K562 (cell line): ENCODE measurements around the gene CISTR. TPM values are rescaled to one million over a fixed set of nuclear protein-coding genes. Genes with fewer than 3 reads are reported as not detected.

Source experiments
- HMG20B ChIP-seq: fragments of 250-450 bp; sonication (Bioruptor Pico); IDR thresholded peaks from 2 replicates; pipeline ENCODE4 v1.5.0; 2021; ENCODE audit warnings: mild to moderate bottlenecking
- HNRNPH1 ChIP-seq: fragments of 200-400 bp; formaldehyde crosslinking; optimal IDR thresholded peaks from 2 replicates; pipeline ENCODE3; 2017; ENCODE audit warnings: low read depth, mild to moderate bottlenecking, low read length, moderate library complexity
- KDM4B ChIP-seq, 2 experiments: fragments of 450-650 bp in 1 of 2; sonication (generic) in 1 of 2; IDR thresholded peaks; 2 replicates each; pipeline ENCODE4 v1.6.1; 2016 to 2017; ENCODE audit warnings: borderline replicate concordance in 2 of 2, antibody characterized with exemption in 1 of 2, low read depth in 1 of 2, mild to moderate bottlenecking in 1 of 2
- RHOXF2B ChIP-seq: fragments of 250-450 bp; sonication (Bioruptor Pico); conservative IDR thresholded peaks from 2 replicates; pipeline ENCODE4 v1.5.1; 2021
- SAFB ChIP-seq: fragments of 200-400 bp; formaldehyde crosslinking; IDR thresholded peaks from 2 replicates; pipeline ENCODE4 v1.6.1; 2017; ENCODE audit warnings: low read depth, low read length, borderline replicate concordance
- SMC3 ChIP-seq: conservative IDR thresholded peaks from 2 replicates; pipeline ENCODE4 v1.6.1; 2011; ENCODE audit warnings: low read depth, low read length, improper control_type of control experiment; ENCODE audit not compliant: insufficient read depth
- TGIF2 ChIP-seq: sonication (generic); formaldehyde crosslinking; IDR thresholded peaks from 2 replicates; pipeline ENCODE4 v1.8.1; 2022; ENCODE audit warnings: mild to moderate bottlenecking, missing genetic modification reagents, moderate library complexity
- YBX1 ChIP-seq: fragments of 450-650 bp; IDR thresholded peaks from 2 replicates; pipeline ENCODE4 v1.7.1; 2016; ENCODE audit warnings: mild to moderate bottlenecking
- polyA plus RNA-seq, 8 experiments: library from polyadenylated mRNA; depleted of rRNA in 4 of 8; stranded (reverse) in 5 of 8; unstranded in 3 of 8; fragments of >200 nt; fragmentation: Nextera tagmentation in 2 of 8; fragmentation: Illumina TruSeq in 1 of 8; extraction: Ambion mirVana in 2 of 8; extraction: Trizol in 1 of 8; gene quantifications; 2 replicates each; pipeline versions ENCODE4 v1.2.1 to v1.2.3, GENCODE V29; 2011 to 2014; ENCODE audit warnings: inconsistent platforms in 1 of 8, missing spikeins in 1 of 8
- total RNA-seq, 7 experiments: library from RNA; depleted of rRNA in 6 of 7; stranded (reverse); fragments of >200 nt in 6 of 7; fragmentation: Illumina TruSeq in 2 of 7; extraction: Trizol in 2 of 7; gene quantifications; 2 replicates each; pipeline versions ENCODE4 v1.2.1 to v1.2.3, GENCODE V29; 2011 to 2021; ENCODE audit warnings: low replicate concordance in 1 of 7
- TF ChIP-seq, protein P1 (sequence below), 2 experiments: fragments of 150-350 bp in 1 of 2; IDR thresholded peaks; 2 replicates each; pipeline ENCODE4 v1.6.1; 2012 to 2016; ENCODE audit warnings: low read depth in 2 of 2, low read length in 2 of 2, mild to moderate bottlenecking in 1 of 2, moderate library complexity in 1 of 2
- TF ChIP-seq, protein P2 (sequence below): fragments of 450-650 bp; formaldehyde crosslinking; IDR thresholded peaks from 2 replicates; pipeline ENCODE4 v1.4.0; 2022; ENCODE audit warnings: missing genetic modification characterization
- TF ChIP-seq, protein P3 (sequence below): fragments of 450-650 bp; IDR thresholded peaks from 2 replicates; pipeline ENCODE4 v1.6.1; 2016; ENCODE audit warnings: low read depth

The CISTR gene
- total and polyA plus RNA-seq, 9 of the 15 experiments (the other 6 are each of a cell fraction or from before 2014, with no cell fraction given), result not detected

DNA sequence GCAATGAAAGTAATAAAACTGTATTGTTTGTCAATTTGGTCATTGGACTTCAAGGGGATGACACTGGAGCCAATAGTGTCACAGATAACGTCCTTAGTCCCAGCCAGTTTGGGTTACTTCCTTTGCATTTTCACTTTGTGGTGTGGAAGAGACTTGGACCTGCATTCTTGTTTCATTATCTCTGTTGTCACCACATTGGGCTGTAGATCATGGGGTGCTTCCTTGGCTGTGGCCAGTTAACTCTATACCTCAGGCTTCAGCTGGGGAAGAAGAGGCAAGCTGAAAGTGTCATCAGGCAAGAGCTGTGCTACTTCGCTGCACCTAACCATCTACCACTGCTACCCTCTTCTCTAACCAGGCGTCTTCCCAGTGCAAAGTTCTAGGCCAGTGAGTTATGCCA is 15.1 kb upstream of the CISTR start (continued):
- TF ChIP-seq SAFB, result no peak
- TF ChIP-seq TGIF2 (CRISPR knock-in tag), result no peak
- no peak for TF ChIP-seq HMG20B
- TF ChIP-seq RHOXF2B (CRISPR knock-in tag), result no peak
- TF ChIP-seq SMC3, result no peak
- TF ChIP-seq KDM4B (IDR thresholded peaks at IDR 0.05; ENCODE audit: borderline replicate concordance in 2 of 2, low read depth in 1 of 2), result no peak
- no peak for TF ChIP-seq HNRNPH1
- TF ChIP-seq, protein P1, sequence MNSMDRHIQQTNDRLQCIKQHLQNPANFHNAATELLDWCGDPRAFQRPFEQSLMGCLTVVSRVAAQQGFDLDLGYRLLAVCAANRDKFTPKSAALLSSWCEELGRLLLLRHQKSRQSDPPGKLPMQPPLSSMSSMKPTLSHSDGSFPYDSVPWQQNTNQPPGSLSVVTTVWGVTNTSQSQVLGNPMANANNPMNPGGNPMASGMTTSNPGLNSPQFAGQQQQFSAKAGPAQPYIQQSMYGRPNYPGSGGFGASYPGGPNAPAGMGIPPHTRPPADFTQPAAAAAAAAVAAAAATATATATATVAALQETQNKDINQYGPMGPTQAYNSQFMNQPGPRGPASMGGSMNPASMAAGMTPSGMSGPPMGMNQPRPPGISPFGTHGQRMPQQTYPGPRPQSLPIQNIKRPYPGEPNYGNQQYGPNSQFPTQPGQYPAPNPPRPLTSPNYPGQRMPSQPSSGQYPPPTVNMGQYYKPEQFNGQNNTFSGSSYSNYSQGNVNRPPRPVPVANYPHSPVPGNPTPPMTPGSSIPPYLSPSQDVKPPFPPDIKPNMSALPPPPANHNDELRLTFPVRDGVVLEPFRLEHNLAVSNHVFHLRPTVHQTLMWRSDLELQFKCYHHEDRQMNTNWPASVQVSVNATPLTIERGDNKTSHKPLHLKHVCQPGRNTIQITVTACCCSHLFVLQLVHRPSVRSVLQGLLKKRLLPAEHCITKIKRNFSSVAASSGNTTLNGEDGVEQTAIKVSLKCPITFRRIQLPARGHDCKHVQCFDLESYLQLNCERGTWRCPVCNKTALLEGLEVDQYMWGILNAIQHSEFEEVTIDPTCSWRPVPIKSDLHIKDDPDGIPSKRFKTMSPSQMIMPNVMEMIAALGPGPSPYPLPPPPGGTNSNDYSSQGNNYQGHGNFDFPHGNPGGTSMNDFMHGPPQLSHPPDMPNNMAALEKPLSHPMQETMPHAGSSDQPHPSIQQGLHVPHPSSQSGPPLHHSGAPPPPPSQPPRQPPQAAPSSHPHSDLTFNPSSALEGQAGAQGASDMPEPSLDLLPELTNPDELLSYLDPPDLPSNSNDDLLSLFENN (IDR thresholded peaks at IDR 0.05; ENCODE audit: low read depth in 2 of 2, low read length in 2 of 2), result no peak
- TF ChIP-seq, protein P2, sequence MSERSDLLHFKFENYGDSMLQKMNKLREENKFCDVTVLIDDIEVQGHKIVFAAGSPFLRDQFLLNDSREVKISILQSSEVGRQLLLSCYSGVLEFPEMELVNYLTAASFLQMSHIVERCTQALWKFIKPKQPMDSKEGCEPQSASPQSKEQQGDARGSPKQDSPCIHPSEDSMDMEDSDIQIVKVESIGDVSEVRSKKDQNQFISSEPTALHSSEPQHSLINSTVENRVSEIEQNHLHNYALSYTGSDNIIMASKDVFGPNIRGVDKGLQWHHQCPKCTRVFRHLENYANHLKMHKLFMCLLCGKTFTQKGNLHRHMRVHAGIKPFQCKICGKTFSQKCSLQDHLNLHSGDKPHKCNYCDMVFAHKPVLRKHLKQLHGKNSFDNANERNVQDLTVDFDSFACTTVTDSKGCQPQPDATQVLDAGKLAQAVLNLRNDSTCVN (CRISPR knock-in tag), result no peak
- TF ChIP-seq, protein P3, sequence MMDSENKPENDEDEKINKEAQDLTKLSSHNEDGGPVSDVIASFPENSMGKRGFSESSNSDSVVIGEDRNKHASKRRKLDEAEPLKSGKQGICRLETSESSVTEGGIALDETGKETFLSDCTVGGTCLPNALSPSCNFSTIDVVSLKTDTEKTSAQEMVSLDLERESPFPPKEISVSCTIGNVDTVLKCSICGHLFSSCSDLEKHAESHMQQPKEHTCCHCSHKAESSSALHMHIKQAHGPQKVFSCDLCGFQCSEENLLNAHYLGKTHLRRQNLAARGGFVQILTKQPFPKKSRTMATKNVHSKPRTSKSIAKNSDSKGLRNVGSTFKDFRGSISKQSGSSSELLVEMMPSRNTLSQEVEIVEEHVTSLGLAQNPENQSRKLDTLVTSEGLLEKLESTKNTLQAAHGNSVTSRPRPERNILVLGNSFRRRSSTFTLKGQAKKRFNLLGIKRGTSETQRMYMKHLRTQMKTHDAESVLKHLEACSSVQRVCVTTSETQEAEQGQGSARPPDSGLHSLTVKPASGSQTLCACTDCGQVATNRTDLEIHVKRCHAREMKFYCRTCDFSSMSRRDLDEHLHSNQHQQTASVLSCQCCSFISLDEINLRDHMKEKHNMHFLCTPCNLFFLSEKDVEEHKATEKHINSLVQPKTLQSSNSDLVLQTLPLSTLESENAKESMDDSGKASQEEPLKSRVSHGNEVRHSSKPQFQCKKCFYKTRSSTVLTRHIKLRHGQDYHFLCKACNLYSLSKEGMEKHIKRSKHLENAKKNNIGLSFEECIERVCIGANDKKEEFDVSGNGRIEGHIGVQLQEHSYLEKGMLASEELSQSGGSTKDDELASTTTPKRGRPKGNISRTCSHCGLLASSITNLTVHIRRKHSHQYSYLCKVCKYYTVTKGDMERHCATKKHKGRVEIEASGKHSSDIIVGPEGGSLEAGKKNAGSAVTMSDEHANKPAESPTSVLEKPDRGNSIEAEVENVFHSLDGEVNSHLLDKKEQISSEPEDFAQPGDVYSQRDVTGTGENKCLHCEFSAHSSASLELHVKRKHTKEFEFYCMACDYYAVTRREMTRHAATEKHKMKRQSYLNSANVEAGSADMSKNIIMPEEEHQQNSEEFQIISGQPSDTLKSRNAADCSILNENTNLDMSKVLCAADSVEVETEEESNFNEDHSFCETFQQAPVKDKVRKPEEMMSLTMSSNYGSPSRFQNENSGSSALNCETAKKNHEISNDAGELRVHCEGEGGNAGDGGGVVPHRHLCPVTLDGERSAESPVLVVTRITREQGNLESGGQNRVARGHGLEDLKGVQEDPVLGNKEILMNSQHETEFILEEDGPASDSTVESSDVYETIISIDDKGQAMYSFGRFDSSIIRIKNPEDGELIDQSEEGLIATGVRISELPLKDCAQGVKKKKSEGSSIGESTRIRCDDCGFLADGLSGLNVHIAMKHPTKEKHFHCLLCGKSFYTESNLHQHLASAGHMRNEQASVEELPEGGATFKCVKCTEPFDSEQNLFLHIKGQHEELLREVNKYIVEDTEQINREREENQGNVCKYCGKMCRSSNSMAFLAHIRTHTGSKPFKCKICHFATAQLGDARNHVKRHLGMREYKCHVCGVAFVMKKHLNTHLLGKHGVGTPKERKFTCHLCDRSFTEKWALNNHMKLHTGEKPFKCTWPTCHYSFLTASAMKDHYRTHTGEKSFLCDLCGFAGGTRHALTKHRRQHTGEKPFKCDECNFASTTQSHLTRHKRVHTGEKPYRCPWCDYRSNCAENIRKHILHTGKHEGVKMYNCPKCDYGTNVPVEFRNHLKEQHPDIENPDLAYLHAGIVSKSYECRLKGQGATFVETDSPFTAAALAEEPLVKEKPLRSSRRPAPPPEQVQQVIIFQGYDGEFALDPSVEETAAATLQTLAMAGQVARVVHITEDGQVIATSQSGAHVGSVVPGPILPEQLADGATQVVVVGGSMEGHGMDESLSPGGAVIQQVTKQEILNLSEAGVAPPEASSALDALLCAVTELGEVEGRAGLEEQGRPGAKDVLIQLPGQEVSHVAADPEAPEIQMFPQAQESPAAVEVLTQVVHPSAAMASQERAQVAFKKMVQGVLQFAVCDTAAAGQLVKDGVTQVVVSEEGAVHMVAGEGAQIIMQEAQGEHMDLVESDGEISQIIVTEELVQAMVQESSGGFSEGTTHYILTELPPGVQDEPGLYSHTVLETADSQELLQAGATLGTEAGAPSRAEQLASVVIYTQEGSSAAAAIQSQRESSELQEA, result no peak
- TF ChIP-seq YBX1, result no peak
